Endothelial cell of umbilical vein (primary cell): ENCODE measurements around the gene MAP1LC3B. TPM values are rescaled to one million over a fixed set of nuclear protein-coding genes. Genes with fewer than 3 reads are reported as not detected.

ENCODE experiments used
- BruUV-seq: library from RNA; stranded (reverse); fragments of 400-500 nt; replicated peaks from 2 replicates; lab custom pipeline; 2021; lab: Mats Ljungman, UMichigan
- CTCF ChIA-PET: fragments of 300-600, 350-600 bp; sonication (Branson Sonifier 250); formaldehyde crosslinking; loops from one replicate; lab custom pipeline; 2021; ENCODE audit warnings: antibody characterized with exemption, inconsistent platforms; lab: Charles Lee
- POLR2A ChIA-PET: fragments of 300-600, 350-600 bp; sonication (Branson Sonifier 250); formaldehyde crosslinking; loops from one replicate; lab custom pipeline; 2021; ENCODE audit warnings: antibody characterized with exemption, inconsistent platforms; lab: Charles Lee
- DNase-seq: peaks from one replicate; pipeline ENCODE4 v3.0.0-alpha.2; 2011; ENCODE audit warnings: low read depth, low spot score
- FAIRE-seq: peaks from 2 replicates; lab custom pipeline; 2011; peaks lifted over from hg19 to GRCh38; lab: Jason Lieb, UNC
- H2AFZ ChIP-seq: 2 replicates; pipeline ENCODE4 v1.6.0; 2012; ENCODE audit warnings: low read depth, low read length, control low read depth, inconsistent platforms
- H3K27ac ChIP-seq: 2 replicates; pipeline ENCODE4 v1.5.1; 2011; ENCODE audit warnings: low read depth, mild to moderate bottlenecking, control low read depth, low read length, moderate library complexity; ENCODE audit not compliant: insufficient read depth
- H3K27me3 ChIP-seq, 2 experiments: 2 replicates each; pipeline versions ENCODE4 v1.6.0 to v1.6.1; 2011; ENCODE audit warnings: low read length in 2 of 2, mixed read lengths in 1 of 2; ENCODE audit not compliant: control insufficient read depth in 2 of 2, insufficient read depth in 2 of 2
- H3K36me3 ChIP-seq, 2 experiments: 2 replicates in 1 of 2; 3 replicates in 1 of 2; pipeline ENCODE4 v1.5.1; 2011; ENCODE audit warnings: low read length in 2 of 2, mild to moderate bottlenecking in 1 of 2, moderate library complexity in 1 of 2; ENCODE audit not compliant: control insufficient read depth in 2 of 2, insufficient read depth in 2 of 2; ENCODE audit errors: extremely low read depth in 1 of 2
- H3K4me1 ChIP-seq: 3 replicates; pipeline ENCODE4 v1.5.1; 2011; ENCODE audit warnings: mild to moderate bottlenecking, low read length; ENCODE audit not compliant: control insufficient read depth, insufficient read depth; ENCODE audit errors: extremely low read depth
- H3K4me2 ChIP-seq: 2 replicates; pipeline ENCODE4 v1.6.1; 2011; ENCODE audit warnings: low read length, control low read depth, mixed read lengths; ENCODE audit not compliant: insufficient read depth
- H3K4me3 ChIP-seq, 3 experiments: fragments of 200-600 bp in 1 of 3; sonication (generic), shearing (Covaris generic) in 1 of 3; replicated peaks in 1 of 3; 2 replicates each; pipeline ENCODE4 v1.5.1; 2011 to 2016; ENCODE audit warnings: control low read depth in 3 of 3, low read length in 3 of 3, mild to moderate bottlenecking in 2 of 3, inconsistent platforms in 1 of 3, low read depth in 1 of 3, moderate library complexity in 1 of 3; ENCODE audit not compliant: insufficient read depth in 1 of 3
- H3K79me2 ChIP-seq: 2 replicates; pipeline ENCODE4 v1.6.0; 2012; ENCODE audit warnings: low read length, inconsistent platforms; ENCODE audit not compliant: control insufficient read depth, insufficient read depth
- H3K9ac ChIP-seq: replicated peaks from 2 replicates; pipeline ENCODE3; 2011; ENCODE audit warnings: low read length, control low read depth; ENCODE audit not compliant: insufficient read depth; ENCODE audit errors: extremely low read depth
- H3K9me1 ChIP-seq: replicated peaks from 3 replicates; pipeline ENCODE4 v1.6.0; 2011; ENCODE audit warnings: mild to moderate bottlenecking, low read length; ENCODE audit not compliant: control insufficient read depth, insufficient read depth; ENCODE audit errors: extremely low read depth
- H3K9me3 ChIP-seq: replicated peaks from 2 replicates; pipeline ENCODE4 v1.5.1; 2012; ENCODE audit warnings: low read length, inconsistent platforms; ENCODE audit not compliant: control insufficient read depth, insufficient read depth
- H4K20me1 ChIP-seq: replicated peaks from 2 replicates; pipeline ENCODE3; 2011; ENCODE audit warnings: mild to moderate bottlenecking, low read length; ENCODE audit not compliant: control insufficient read depth, insufficient read depth; ENCODE audit errors: extremely low read depth
- CTCF ChIP-seq, 2 donors: IDR thresholded peaks; 1 replicate in 1 of 2; 2 replicates in 1 of 2; pipeline ENCODE4 v1.5.1; 2011; ENCODE audit warnings: low read length in 2 of 2, mild to moderate bottlenecking in 2 of 2, moderate library complexity in 2 of 2, control low read depth in 1 of 2, inconsistent platforms in 1 of 2, low read depth in 1 of 2; ENCODE audit not compliant: insufficient read depth in 1 of 2; ENCODE audit errors: extremely low read depth in 1 of 2
- EZH2 ChIP-seq: IDR thresholded peaks from 2 replicates; pipeline ENCODE4 v1.6.1; 2012; ENCODE audit warnings: borderline replicate concordance, low read depth, mild to moderate bottlenecking, moderate library complexity, low read length, inconsistent platforms; ENCODE audit not compliant: severe bottlenecking
- FOS ChIP-seq: IDR thresholded peaks from 2 replicates; pipeline ENCODE4 v1.6.1; 2011; ENCODE audit warnings: mild to moderate bottlenecking, low read length, moderate library complexity, borderline replicate concordance; ENCODE audit not compliant: insufficient read depth
- GATA2 ChIP-seq: IDR thresholded peaks from 2 replicates; pipeline ENCODE4 v1.7.0; 2011; ENCODE audit warnings: low read depth, mild to moderate bottlenecking, moderate library complexity, mixed read lengths, low read length; ENCODE audit not compliant: insufficient read length, insufficient read depth
- JUN ChIP-seq: IDR thresholded peaks from 2 replicates; pipeline ENCODE4 v1.6.1; 2011; ENCODE audit warnings: borderline replicate concordance, low read depth; ENCODE audit not compliant: insufficient read length, insufficient read depth
- MYC ChIP-seq: IDR thresholded peaks from one replicate; pipeline ENCODE4 v1.6.1; 2011; ENCODE audit warnings: mild to moderate bottlenecking, low read depth, low read length
- POLR2A ChIP-seq: IDR thresholded peaks from 2 replicates; pipeline ENCODE4 v1.6.1; 2012; ENCODE audit warnings: low read depth, mild to moderate bottlenecking, control low read depth, low read length
- POLR2AphosphoS5 ChIP-seq: IDR thresholded peaks from 2 replicates; pipeline ENCODE4 v1.6.1; 2012; ENCODE audit warnings: low read depth, mild to moderate bottlenecking, control low read depth, low read length, moderate library complexity; ENCODE audit not compliant: insufficient read depth
- dilution Hi-C: fragments of 300-500 bp; cut with MboI; formaldehyde crosslinking; loops from one replicate; pipeline ENCODE4 v1.15.0; 2019; ENCODE audit warnings: low sequenced_read_pairs; ENCODE audit not compliant: extremely low pct_ligation_motif_present
- intact Hi-C: fragments of 100-400 bp; cut with micrococcal nuclease; formaldehyde crosslinking; loops from one replicate; pipeline ENCODE4 v1.10.0; 2022
- polyA plus RNA-seq, 4 experiments: library from polyadenylated mRNA; depleted of rRNA in 3 of 4; stranded (reverse) in 3 of 4; unstranded in 1 of 4; fragments of >200 nt; gene quantifications; 2 replicates each; pipeline versions ENCODE4 v1.2.1 to v1.2.3, GENCODE V29; 2011 to 2012; ENCODE audit warnings: missing spikeins in 1 of 4
- total RNA-seq: library from RNA; stranded (reverse); gene quantifications from 2 replicates; pipeline ENCODE4 v1.2.3, GENCODE V29; 2021
- TF ChIP-seq, protein P1 (sequence below): IDR thresholded peaks from 2 replicates; pipeline ENCODE4 v1.6.1; 2011; ENCODE audit not compliant: insufficient read depth, insufficient read length

MAP1LC3B gene
- total and polyA plus RNA-seq, 2 donors (not counting 3 experiments of a cell fraction or from before 2014, with no cell fraction given) = 40.7 to 99.9 TPM

- no peak overlapping the region for H3K4me2 ChIP-seq
- BruUV-seq = no TSS peak
- H4K20me1 ChIP-seq = no peaks in the 10 kb centered on the region
- no peak overlapping the region for H3K4me3 ChIP-seq
- ChIA-PET POLR2A (no interaction called here), CTCF (interaction anchor here (0.7 kb wide), 1 partner anchor 13 kb away, joined by 3 read pairs; no protein-coding TSS in a partner anchor)
- intact Hi-C loops = no loop called here
- H3K4me1 ChIP-seq = no peaks in the 10 kb centered on the region
- no peaks in the 10 kb centered on the region for H3K9me3 ChIP-seq
- H3K9ac ChIP-seq = no peak overlapping the region
- no peak overlapping the region for H3K27ac ChIP-seq
- TF ChIP-seq GATA2 (no peak), FOS (no peak), POLR2AphosphoS5 (no peak), MYC (no peak), JUN (no peak), POLR2A (no peak), EZH2 (no peak), CTCF (IDR thresholded peaks at IDR 0.05; ENCODE audit: extremely low read depth in 1 of 2, insufficient read depth in 1 of 2, low read depth in 1 of 2, low read length in 2 of 2) (no peak)
- TF ChIP-seq, protein P1, sequence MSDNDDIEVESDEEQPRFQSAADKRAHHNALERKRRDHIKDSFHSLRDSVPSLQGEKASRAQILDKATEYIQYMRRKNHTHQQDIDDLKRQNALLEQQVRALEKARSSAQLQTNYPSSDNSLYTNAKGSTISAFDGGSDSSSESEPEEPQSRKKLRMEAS = no peak
- dilution Hi-C loops = no loop called here
- peaks cover 5 to 23% of the 10 kb centered on the region in 2 experiments for H3K36me3 ChIP-seq
- H2AFZ ChIP-seq = no peak overlapping the region
- H3K79me2 ChIP-seq = no peaks in the 10 kb centered on the region
- FAIRE-seq = no peak
- H3K9me1 ChIP-seq = no peaks in the 10 kb centered on the region
- H3K27me3 ChIP-seq = no peaks in the 10 kb centered on the region
- no peak for DNase-seq
Observed at GRCh38 chr16:87358250-87358649, 33.9 kb upstream of the MAP1LC3B start.
